GM18867 (cell line): ENCODE results near the gene CES2.
"Not testable (repeated sequence)": the region's sequence is repeated elsewhere in the genome, so short reads cannot be mapped to it uniquely, and the experiment has no call there.

Experiments used
- ATAC-seq: cut with Tn5 transposase; IDR thresholded peaks from one replicate; pipeline ENCODE4 v1.9.1; 2021; ENCODE audit warnings: mild to moderate bottlenecking, moderate library complexity; ENCODE audit not compliant: unreplicated experiment

Gene CES2

DNA sequence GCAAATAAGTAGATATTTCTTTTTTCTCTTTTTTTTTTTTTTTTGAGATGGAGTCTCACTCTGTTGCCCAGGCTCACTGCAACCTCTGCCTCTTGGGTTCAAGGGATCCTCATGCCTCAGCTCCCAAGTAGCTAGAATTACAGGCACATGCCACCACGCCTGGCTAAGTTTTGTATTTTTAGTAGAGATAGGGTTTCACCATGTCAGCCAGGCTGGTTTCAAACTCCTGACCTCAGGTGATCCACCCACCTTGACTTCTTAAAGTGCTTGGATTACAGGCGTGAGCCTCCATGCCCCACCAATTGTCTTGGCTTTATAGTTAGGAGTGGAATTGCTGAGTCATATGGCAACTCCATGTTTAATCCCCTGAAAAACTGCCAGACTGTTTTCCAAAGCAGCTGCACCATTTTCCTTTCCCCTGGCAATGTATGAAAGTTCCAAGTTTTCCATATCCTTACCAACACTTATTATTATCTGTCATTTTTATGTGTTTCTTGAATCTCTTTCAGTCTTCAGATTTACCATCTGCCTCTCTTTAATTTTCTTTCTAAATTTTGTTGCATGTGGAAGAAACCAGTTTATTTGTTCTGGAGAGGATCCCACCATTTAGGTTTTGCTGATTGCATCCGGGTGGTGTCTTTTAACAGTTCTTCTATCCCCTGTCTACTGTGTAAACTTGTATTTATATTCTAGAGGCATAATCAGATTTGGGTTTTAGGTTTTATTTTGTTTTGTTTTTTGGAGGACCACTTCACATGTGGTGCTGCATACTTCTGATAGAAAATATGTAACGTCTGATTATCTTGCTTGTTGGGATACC, 15.9 kb downstream of the CES2 start:
- ATAC-seq: no peak

- no peak for ATAC-seq
These were observed 17.3 kb downstream of the CES2 start for GRCh38 chr16:66952430-66953110.

DNA sequence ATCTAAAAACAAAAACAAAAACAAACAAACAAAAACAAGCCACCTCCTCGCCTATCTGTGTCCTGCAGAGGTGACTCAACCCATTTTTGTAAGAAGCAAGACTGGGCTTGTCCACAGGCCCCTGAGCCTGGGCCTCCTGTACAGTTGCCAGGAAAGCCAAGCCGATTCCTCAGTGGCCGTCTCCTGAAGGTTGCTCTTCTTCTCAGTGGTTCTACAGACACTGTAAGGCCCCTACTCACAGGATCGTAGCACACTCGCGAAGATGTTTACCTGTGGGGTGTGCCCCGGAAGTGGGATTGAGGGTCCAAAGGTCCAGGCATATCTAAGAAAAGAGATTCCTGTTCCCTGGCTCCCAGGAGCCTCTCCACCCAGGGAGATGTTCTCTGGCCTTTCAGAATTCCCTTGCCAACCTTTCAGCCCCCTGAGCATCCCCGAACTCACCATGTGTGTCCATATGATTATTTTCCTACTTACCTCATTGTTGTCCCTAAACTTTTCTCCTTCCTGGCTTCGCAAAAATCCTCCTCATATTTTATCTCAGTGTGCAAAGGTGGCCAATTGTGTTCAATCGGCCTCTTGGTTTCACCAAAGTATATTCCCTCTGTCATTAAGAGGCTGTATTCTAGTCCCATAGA, 18.3 kb downstream of the CES2 start:
- no peak for ATAC-seq

- ATAC-seq: no peak
These were observed 18.9 kb downstream of the CES2 start for GRCh38 chr16:66954097-66954659.

DNA sequence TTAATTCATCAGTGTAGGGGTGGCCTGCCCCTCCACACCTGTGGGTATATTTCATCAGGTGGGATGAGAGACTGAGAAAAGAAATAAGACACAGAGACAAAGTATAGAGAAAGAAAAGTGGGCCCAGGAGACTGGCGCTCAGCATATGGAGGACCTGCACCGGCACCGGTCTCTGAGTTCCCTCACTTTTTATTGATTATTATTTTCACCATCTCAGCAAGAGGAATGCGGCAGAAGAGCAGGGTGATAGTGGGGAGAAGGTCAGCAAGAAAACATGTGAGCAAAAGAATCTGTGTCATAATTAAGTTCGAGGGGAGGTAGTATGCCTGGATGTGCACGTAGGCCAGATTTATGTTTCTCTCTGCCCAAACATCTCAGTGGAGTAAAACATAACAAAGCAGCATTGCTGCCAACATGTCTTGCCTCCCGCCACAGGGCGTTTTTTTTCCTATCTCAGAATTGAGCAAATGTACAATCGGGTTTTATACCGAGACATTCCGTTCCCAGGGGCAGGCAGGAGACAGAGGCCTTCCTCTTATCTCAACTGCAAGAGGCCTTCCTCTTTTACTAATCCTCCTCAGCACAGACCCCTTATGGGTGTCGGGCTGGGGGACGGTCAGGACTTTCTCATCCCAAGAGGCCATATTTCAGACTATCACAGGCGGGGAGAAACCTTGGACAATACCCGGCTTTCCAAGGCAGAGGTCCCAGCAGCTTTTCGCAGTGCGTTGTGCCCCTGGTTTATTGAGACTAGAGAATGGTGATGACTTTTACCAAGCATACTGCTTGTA, 20.2 kb downstream of the CES2 start:
- not testable (repeated sequence) for ATAC-seq

DNA sequence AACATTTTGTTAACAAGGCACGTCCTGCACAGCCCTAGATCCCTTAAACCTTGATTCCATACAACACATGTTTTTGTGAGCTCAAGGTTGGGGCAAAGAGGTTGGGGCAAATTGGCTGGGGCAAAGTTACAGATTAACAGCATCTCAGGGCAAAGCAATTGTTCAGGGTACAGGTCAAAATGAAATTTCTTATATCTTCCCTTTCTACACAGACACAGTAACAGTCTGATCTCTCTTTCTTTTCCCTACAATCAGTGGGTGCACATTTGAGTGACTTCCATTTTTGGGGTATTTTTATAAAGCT, 20.8 kb downstream of the CES2 start:
- ATAC-seq: not testable (repeated sequence)

- no peak for ATAC-seq
These were observed 23.8 kb downstream of the CES2 start for GRCh38 chr16:66958857-66959703.

DNA sequence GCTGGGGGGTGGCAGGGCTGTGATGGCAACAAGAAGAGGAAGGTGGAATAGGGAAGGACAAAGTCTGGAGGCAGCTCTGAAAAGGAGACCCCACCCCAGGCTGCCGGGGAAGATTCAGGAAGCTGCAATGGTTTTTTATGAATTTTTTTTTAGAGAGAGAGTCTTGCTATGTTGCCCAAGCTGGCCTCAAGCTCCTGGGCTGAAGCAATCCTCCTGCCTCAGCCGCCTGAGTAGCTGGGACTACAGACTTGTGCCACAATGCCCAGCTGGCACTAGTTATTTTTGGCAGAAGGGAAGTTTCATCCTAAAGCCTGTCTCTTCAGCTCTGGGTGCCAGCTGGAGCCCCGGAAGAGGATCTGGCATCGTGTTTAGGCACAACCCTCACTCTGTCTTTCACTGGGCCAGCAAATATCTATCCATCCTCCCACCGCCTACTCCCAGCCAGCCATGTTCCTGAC, 24.4 kb downstream of the CES2 start:
- ATAC-seq: no peak

GRCh38 chr16:66960270-66960669, 25.0 kb downstream of the CES2 start:
- no peak for ATAC-seq

GRCh38 chr16:66961065-66961744, 25.9 kb downstream of the CES2 start, which contains the start of gene CES3:
Gene CES3, plus strand, starts transcription at chr16:66961266. Its CDS starts 42 bp downstream, at chr16:66961308.
- ATAC-seq: peak; percentile 85

- ATAC-seq: no peak
These were observed 26.6 kb downstream of the CES2 start for GRCh38 chr16:66961914-66962313.

DNA sequence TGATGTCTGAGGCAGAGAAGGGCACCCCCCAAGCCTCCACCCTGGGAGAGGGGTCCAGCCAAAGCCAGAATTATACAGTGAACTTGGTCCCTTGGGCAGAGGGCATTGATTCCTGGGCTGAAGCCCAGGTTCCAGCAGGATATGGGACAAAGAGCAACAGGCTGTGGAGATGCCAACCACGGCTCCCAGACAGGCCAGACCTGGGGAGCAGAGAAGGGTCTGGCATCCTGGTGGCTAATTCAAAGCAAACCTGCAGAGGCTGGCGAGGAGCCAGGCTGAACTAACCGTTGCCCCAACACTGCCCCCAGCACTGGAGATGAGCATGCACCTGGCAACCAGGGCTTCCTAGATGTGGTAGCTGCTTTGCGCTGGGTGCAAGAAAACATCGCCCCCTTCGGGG, 28.7 kb downstream of the CES2 start:
- ATAC-seq: no peak

DNA sequence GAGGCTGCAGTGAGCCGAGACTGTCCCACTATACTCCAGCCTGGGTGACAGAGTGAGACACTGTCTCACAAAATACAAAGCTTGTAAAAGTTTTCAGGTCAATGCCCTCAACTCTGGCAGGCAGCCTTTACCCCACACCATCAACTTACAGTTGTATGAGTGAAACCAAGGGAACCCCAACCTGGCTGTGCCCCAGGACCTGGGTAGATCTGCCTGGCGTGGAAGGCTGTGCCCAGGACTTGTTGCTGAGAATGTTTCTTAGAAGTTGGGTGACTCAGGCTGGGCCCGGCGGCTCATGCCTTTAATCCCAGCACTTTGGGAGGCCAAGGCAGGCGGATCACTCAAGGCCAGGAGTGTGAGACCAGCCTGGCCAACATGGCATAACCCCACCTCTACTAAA, 33.5 kb downstream of the CES2 start:
- ATAC-seq: no peak

DNA sequence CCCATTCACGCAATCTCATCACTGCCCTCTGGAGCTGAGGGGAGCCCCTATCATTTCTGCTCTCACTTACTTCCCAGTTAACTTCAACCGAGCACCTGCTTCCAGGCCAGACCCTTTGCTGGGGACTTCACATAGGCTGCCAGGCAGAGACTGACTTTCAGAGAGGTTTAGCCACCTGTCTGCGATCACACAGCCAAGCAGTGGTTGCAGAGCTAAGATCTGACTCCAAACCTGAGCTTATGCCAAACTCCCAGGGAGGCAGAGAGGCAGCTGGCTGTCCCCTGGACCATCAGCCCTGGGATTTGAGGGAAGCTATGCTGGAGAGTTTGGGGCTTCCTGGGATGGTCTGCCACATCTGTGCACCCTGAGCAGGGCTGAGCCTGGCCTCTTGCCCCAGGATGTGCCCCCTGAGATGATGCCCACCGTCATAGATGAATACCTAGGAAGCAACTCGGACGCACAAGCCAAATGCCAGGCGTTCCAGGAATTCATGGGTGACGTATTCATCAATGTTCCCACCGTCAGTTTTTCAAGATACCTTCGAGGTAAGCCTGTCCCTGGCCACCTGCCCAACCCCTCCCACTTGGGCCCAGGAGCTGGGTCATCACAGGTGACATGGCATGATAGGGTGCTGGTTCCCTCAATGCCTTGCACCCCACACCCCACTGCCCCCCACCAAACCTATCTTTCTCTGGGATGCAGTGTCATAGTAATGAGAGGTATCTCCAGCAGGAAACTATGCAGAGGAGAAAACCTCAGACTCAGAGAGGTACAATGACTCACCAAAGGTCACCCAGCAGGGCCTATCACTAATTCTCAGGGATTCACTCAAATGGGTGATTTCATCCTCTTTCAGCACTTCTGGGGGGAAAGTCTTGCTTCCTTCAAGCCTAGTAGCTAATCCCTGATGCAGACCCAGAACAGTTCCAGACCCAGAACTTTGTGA, 35.7 kb downstream of the CES2 start:
- ATAC-seq: no peak

GRCh38 chr16:66972983-66973382, 37.7 kb downstream of the CES2 start:
- ATAC-seq: no peak

GRCh38 chr16:66973716-66974115, 38.4 kb downstream of the CES2 start:
- ATAC-seq: no peak

DNA sequence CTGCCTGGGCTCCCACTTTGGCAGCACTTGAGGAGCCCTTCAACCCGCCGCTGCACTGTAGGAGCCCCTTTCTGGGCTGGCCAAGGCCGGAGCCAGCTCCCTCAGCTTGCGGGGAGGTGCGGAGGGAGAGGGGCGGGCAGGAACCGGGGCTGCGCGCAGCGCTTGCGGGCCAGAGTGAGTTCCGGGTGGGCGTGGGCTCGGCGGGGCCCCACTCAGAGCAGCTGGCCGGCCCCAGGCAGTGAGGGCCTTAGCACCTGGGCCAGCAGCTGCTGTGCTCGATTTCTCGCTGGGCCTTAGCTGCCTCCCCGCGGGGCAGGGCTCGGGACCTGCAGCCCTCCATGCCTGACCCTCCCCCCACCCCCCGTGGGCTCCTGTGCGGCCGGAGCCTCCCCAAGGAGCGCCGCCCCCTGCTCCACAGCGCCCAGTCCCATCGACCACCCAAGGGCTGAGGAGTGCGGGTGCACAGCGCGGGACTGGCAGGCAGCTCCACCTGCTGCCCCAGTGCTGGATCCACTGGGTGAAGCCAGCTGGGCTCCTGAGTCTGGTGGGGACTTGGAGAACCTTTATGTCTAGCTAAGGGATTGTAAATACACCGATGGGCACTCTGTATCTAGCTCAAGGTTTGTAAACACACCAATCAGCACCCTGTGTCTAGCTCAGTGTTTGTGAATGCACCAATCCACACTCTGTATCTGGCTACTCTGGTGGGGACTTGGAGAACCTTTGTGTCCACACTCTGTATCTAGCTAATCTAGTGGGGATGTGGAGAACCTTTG, 39.0 kb downstream of the CES2 start:
- ATAC-seq: not testable (repeated sequence)

DNA sequence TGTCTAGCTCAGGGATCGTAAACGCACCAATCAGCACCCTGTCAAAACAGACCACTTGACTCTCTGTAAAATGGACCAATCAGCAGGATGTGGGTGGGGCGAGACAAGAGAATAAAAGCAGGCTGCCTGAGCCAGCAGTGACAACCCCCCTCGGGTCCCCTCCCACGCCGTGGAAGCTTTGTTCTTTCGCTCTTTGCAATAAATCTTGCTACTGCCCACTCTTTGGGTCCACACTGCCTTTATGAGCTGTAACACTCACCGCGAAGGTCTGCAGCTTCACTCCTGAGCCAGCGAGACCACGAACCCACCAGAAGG, 39.6 kb downstream of the CES2 start:
- not testable (repeated sequence) for ATAC-seq
